Cardiac muscle cell (in vitro differentiated cells and primary cell): Measurements from ENCODE around the gene BAHD1. TPM values are rescaled to one million over a fixed set of nuclear protein-coding genes. Genes with fewer than 3 reads are reported as not detected.

Experiments used
- DNase-seq, 2 donors: peaks; one replicate each; pipeline versions ENCODE4 v3.0.0 to v3.0.0-alpha.2; 2010 to 2017; ENCODE audit warnings: low read depth in 1 of 2, low spot score in 1 of 2
- H3K27ac ChIP-seq: fragments of 200-600 bp; sonication (generic); 2 replicates; pipeline ENCODE4 v1.5.1; 2016
- H3K27me3 ChIP-seq: fragments of 200-600 bp; sonication (generic); 2 replicates; pipeline ENCODE4 v1.6.0; 2016; ENCODE audit warnings: control low read depth
- H3K36me3 ChIP-seq: fragments of 200-600 bp; sonication (generic); 2 replicates; pipeline ENCODE4 v1.5.1; 2016; ENCODE audit warnings: control low read depth
- H3K4me1 ChIP-seq: fragments of 200-600 bp; sonication (generic); 2 replicates; pipeline ENCODE4 v1.8.1; 2017; ENCODE audit warnings: low read depth, mild to moderate bottlenecking, mixed run types
- H3K4me3 ChIP-seq: fragments of 200-600 bp; sonication (generic); 2 replicates; pipeline ENCODE4 v1.5.1; 2016; ENCODE audit warnings: mild to moderate bottlenecking
- H3K9me3 ChIP-seq: fragments of 200-600 bp; sonication (generic); 2 replicates; pipeline ENCODE4 v1.5.1; 2017; ENCODE audit warnings: low read depth, mild to moderate bottlenecking, control low read depth
- CTCF ChIP-seq: IDR thresholded peaks from 2 replicates; pipeline ENCODE4 v1.5.1; 2012; ENCODE audit warnings: low read depth, mild to moderate bottlenecking, low read length
- polyA plus RNA-seq: library from polyadenylated mRNA; unstranded; fragments of >200 nt; fragmentation: Nextera tagmentation; extraction: Ambion mirVana; gene quantifications from 2 replicates; pipeline ENCODE4 v1.2.1, GENCODE V29; 2016
- total RNA-seq: library from RNA; depleted of rRNA; stranded (reverse); fragments of >200 nt; gene quantifications from 2 replicates; pipeline ENCODE4 v1.2.3, GENCODE V29; 2016

Gene BAHD1
- total and polyA plus RNA-seq, 2 experiments from 2014 or later = 15.7 to 29.3 TPM

DNA sequence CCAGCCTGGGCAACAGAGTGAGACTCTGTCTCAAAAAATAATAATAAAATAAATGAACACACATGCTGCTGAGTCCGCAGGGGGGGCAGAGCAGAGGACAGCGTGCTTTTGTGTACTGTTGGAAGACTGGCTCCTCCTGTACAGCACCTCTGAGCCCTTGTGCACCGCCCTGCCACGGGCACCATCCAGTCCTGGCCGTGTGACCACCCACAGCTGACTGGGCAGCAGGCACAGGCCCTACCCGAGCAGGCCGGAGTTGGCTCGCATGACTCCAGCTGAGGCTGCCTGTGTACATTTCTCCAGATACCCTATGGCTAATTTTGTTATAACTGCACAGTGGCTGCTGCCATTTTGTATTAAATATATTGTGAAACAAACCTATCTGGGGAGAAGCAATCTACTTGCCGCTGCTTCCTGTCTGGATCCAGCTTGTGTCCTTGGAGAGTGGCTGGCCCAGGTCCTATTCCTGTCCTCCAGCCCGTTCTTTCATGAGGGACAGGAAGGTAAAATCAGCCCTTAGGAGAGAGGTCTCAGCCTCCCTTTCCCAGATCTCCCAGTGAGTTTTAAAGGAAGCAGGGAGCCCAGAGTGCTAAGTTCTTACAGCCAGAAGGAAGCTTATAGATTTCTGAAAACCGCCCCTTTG lies 20.6 kb upstream of the BAHD1 start:
- Histone ChIP-seq H3K36me3 (peaks cover 18% of the 10 kb centered on the region), H3K4me1 (peaks cover 5% of the 10 kb centered on the region), H3K27me3 (no peaks in the 10 kb centered on the region), H3K27ac (no peak overlapping the region), H3K4me3 (no peak overlapping the region), H3K9me3 (no peaks in the 10 kb centered on the region)
- no peak for TF ChIP-seq CTCF
- DNase-seq = no peak

DNA sequence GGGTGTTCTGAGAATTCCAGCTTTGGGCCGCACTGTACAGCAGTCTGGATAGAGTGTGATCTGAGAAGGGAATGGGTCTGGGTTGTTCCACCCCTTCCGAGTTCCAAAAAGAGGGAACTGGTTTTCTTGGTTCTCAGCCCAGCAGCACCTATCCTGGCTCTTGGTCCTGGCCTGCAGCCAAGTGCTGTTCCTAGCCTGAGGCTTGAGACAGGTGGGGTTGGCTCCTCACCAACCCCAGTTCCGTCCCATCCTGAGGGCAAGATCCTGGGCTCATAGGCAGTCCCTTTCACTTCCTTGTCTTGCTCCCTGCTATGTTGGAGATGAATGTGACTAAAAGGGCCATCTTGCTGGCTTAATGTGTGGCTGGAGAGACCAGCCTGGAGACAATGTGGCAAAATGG lies 20.0 kb upstream of the BAHD1 start:
- Histone ChIP-seq H3K4me3 (no peak overlapping the region), H3K36me3 (peaks cover 12% of the 10 kb centered on the region), H3K27me3 (no peaks in the 10 kb centered on the region), H3K27ac (no peak overlapping the region), H3K4me1 (peaks cover 5% of the 10 kb centered on the region), H3K9me3 (no peaks in the 10 kb centered on the region)
- DNase-seq = no peak
- TF ChIP-seq CTCF = no peak

GRCh38 chr15:40421246-40422157 lies 19.3 kb upstream of the BAHD1 start:
- Histone ChIP-seq H3K36me3 (peaks cover 10% of the 10 kb centered on the region), H3K4me1 (peaks cover 5% of the 10 kb centered on the region), H3K9me3 (no peaks in the 10 kb centered on the region), H3K27me3 (no peaks in the 10 kb centered on the region), H3K4me3 (no peak overlapping the region), H3K27ac (no peak overlapping the region)
- peak; percentile 96 for TF ChIP-seq CTCF
- peak; percentile 76 to 80 for DNase-seq

- no peak overlapping the region for H3K4me3 ChIP-seq
- no peaks in the 10 kb centered on the region for H3K27me3 ChIP-seq
- TF ChIP-seq CTCF = no peak
- peaks cover 5% of the 10 kb centered on the region for H3K4me1 ChIP-seq
- no peaks in the 10 kb centered on the region for H3K9me3 ChIP-seq
- no peak for DNase-seq
- H3K36me3 ChIP-seq = no peaks in the 10 kb centered on the region
- no peak overlapping the region for H3K27ac ChIP-seq
These were observed 16.2 kb upstream of the BAHD1 start for GRCh38 chr15:40424483-40425115.

- H3K27ac ChIP-seq = no peak overlapping the region
- DNase-seq = no peak
- H3K9me3 ChIP-seq = no peaks in the 10 kb centered on the region
- no peak overlapping the region for H3K4me3 ChIP-seq
- peaks cover 5% of the 10 kb centered on the region for H3K4me1 ChIP-seq
- H3K36me3 ChIP-seq = no peaks in the 10 kb centered on the region
- TF ChIP-seq CTCF = no peak
- no peaks in the 10 kb centered on the region for H3K27me3 ChIP-seq
These were observed 15.1 kb upstream of the BAHD1 start for GRCh38 chr15:40425681-40426080.
